Activated T-helper 2 cell treated with anti-CD3 and anti-CD28 coated beads, Interferon-gamma antibody, Interleukin-2, Interleukin-4, amounts not matched to agents 10 μg/mL and 5 μg/mL and 100 μg/mL, durations not matched to agents 14 hours and 24 hours and 36 hours (primary cell): ENCODE data around the gene EPC1. TPM values are rescaled to one million over a fixed set of nuclear protein-coding genes. Genes with fewer than 3 reads are reported as not detected.

Experiments
- DNase-seq: peaks from one replicate; pipeline ENCODE4 v3.0.0; 2021; ENCODE audit warnings: low spot score
- H3K27ac Mint-ChIP-seq: one replicate; pipeline ENCODE4 v1.8.0; 2021; ENCODE audit warnings: mixed read lengths
- H3K27me3 Mint-ChIP-seq: one replicate; pipeline ENCODE4 v1.8.0; 2021; ENCODE audit warnings: low read depth, mixed read lengths
- H3K36me3 Mint-ChIP-seq: one replicate; pipeline ENCODE4 v1.8.0; 2021; ENCODE audit warnings: low read depth, mixed read lengths
- H3K4me1 Mint-ChIP-seq: one replicate; pipeline ENCODE4 v1.8.0; 2021; ENCODE audit warnings: low read depth, mixed read lengths
- H3K4me3 Mint-ChIP-seq: one replicate; pipeline ENCODE4 v1.8.0; 2021; ENCODE audit warnings: low read depth, mild to moderate bottlenecking, moderate library complexity, mixed read lengths
- H3K9me3 Mint-ChIP-seq: one replicate; pipeline ENCODE4 v1.8.0; 2021; ENCODE audit warnings: mixed read lengths
- intact Hi-C: fragments of 100-400 bp; cut with micrococcal nuclease; formaldehyde crosslinking; loops from one replicate; pipeline ENCODE4 v1.15.1; 2023
- total RNA-seq: library from RNA; stranded (reverse); gene quantifications from 2 replicates; pipeline ENCODE4 v1.2.3, GENCODE V29; 2022

EPC1 gene
- total RNA-seq, 1 donor from 2014 or later = 35.3 TPM

- intact Hi-C loops = no loop called here
- H3K4me3 Mint-ChIP-seq = no peak overlapping the region
- H3K4me1 Mint-ChIP-seq = peaks cover 58% of the 10 kb centered on the region
These were observed 20.1 kb downstream of the EPC1 start for GRCh38 chr10:32326680-32327363.

DNA sequence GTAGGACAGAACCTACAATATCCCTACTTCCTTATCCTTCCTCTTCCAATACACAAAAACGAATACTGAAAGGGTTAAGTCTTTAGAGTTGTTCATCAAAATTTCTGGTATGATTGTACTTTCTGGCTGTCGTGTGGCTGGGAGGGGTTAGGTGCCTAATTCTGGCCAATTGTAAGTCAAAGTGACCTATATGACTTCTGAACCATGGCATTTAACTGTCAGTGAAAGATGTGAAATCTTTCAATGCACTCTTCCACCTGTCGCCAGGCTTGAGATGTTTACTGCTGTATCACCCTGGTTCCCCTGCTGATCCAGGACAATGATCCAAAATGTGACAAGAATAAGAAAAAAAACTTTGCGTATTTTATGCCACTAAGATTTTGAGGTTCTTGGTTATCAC, 20.8 kb downstream of the EPC1 start:
- no peaks in the 10 kb centered on the region for H3K9me3 Mint-ChIP-seq
- peaks cover 54% of the 10 kb centered on the region for H3K4me1 Mint-ChIP-seq
- H3K4me3 Mint-ChIP-seq = no peak overlapping the region
- peak overlapping the region; percentile 24 for H3K27ac Mint-ChIP-seq
- intact Hi-C loops = no loop called here
- peaks cover 46% of the 10 kb centered on the region for H3K36me3 Mint-ChIP-seq
- H3K27me3 Mint-ChIP-seq = no peaks in the 10 kb centered on the region
- no peak for DNase-seq

More at GRCh38 chr10:32326680-32327363, 20.1 kb downstream of the EPC1 start:
- peaks cover 39% of the 10 kb centered on the region for H3K36me3 Mint-ChIP-seq
- H3K27me3 Mint-ChIP-seq = no peaks in the 10 kb centered on the region
- no peaks in the 10 kb centered on the region for H3K9me3 Mint-ChIP-seq
- no peak overlapping the region for H3K27ac Mint-ChIP-seq
- no peak for DNase-seq

GRCh38 chr10:32323051-32323450, 23.9 kb downstream of the EPC1 start:
- Mint-ChIP-seq H3K27me3 (no peaks in the 10 kb centered on the region), H3K4me3 (no peak overlapping the region), H3K4me1 (peaks cover 54% of the 10 kb centered on the region), H3K27ac (no peak overlapping the region), H3K36me3 (peaks cover 40% of the 10 kb centered on the region), H3K9me3 (no peaks in the 10 kb centered on the region)
- no peak for DNase-seq
- intact Hi-C loops = no loop called here

GRCh38 chr10:32321016-32321631, 25.8 kb downstream of the EPC1 start:
- H3K36me3 Mint-ChIP-seq = peaks cover 37% of the 10 kb centered on the region
- intact Hi-C loops = no loop called here
- H3K4me1 Mint-ChIP-seq = peaks cover 50% of the 10 kb centered on the region
- H3K9me3 Mint-ChIP-seq = no peaks in the 10 kb centered on the region
- no peak for DNase-seq
- no peaks in the 10 kb centered on the region for H3K27me3 Mint-ChIP-seq
- no peak overlapping the region for H3K4me3 Mint-ChIP-seq
- no peak overlapping the region for H3K27ac Mint-ChIP-seq

- H3K4me3 Mint-ChIP-seq = peak overlapping the region; percentile 13
These were observed 28.5 kb downstream of the EPC1 start for GRCh38 chr10:32318476-32318896.

DNA sequence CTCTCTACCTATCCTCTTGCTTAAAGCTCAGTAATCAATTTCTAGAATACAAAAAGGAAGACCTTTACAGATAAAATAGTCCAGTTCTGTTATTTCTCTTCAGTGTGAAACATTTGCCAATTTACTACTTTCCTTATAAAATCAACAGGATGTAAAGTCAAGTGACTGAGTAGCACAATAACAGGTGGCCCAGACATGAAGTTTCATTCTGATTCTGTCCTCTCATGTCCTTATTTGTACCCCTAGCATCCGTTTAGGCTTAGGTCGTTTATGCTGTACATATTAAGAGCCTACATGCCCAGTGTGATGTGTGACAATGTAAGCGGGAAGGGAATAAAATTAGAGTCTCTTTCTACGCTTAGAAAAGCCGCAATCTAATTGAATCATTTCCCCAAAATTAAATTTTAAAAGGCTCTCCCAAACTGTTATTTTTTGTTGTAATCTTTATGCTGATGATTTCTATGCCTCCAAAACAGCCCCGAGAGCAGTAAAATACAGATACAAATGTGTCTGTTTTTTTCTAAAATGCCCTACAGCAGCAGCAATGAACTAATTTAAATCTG, 29.1 kb downstream of the EPC1 start:
- Mint-ChIP-seq H3K4me1 (peaks cover 58% of the 10 kb centered on the region), H3K27ac (peak overlapping the region; percentile 85), H3K36me3 (peaks cover 49% of the 10 kb centered on the region), H3K4me3 (no peak overlapping the region), H3K27me3 (no peaks in the 10 kb centered on the region), H3K9me3 (no peaks in the 10 kb centered on the region)
- DNase-seq = no peak
- intact Hi-C loops = loop anchor here (1.0 to 2.0 kb wide), 2 partner anchors 14 to 61 kb away; no protein-coding TSS in a partner anchor

More at GRCh38 chr10:32318476-32318896, 28.5 kb downstream of the EPC1 start:
- Mint-ChIP-seq H3K9me3 (no peaks in the 10 kb centered on the region), H3K27ac (peak overlapping the region; percentile 85), H3K4me1 (peaks cover 54% of the 10 kb centered on the region), H3K36me3 (peaks cover 44% of the 10 kb centered on the region), H3K27me3 (no peaks in the 10 kb centered on the region)
- no peak for DNase-seq
- intact Hi-C loops = loop anchor here (1.0 to 2.0 kb wide), 2 partner anchors 14 to 62 kb away; no protein-coding TSS in a partner anchor

DNA sequence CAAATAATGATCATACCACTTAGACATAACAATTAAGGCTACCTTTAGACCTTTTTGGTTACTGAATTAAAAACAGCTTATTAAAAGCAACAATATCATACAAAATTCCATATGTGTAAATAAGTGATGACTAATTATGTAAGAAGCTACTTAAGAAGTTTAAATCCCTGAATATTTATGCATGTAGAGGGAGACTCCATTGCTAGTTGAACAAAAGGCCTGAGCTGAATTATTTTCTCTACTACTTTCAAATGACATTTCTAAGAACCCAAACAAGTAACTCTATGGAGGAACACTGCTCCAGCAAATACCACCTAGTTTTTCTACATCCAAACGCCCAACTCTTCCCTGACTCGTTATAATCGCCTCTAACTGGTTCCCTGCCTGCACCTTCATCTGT, 31.5 kb downstream of the EPC1 start:
- intact Hi-C loops = no loop called here
- Mint-ChIP-seq H3K9me3 (no peaks in the 10 kb centered on the region), H3K4me1 (peaks cover 53% of the 10 kb centered on the region), H3K27ac (peak overlapping the region; percentile 10), H3K36me3 (peaks cover 38% of the 10 kb centered on the region), H3K4me3 (no peak overlapping the region), H3K27me3 (no peaks in the 10 kb centered on the region)
- no peak for DNase-seq

GRCh38 chr10:32314588-32314987, 32.4 kb downstream of the EPC1 start:
- intact Hi-C loops = no loop called here
- H3K27ac Mint-ChIP-seq = no peak overlapping the region
- no peaks in the 10 kb centered on the region for H3K27me3 Mint-ChIP-seq
- no peak for DNase-seq
- no peaks in the 10 kb centered on the region for H3K9me3 Mint-ChIP-seq
- H3K4me3 Mint-ChIP-seq = no peak overlapping the region
- H3K4me1 Mint-ChIP-seq = peaks cover 46% of the 10 kb centered on the region
- peaks cover 35% of the 10 kb centered on the region for H3K36me3 Mint-ChIP-seq

- H3K36me3 Mint-ChIP-seq = peaks cover 51% of the 10 kb centered on the region
- H3K27me3 Mint-ChIP-seq = no peaks in the 10 kb centered on the region
- no peaks in the 10 kb centered on the region for H3K9me3 Mint-ChIP-seq
- DNase-seq = no peak
- H3K27ac Mint-ChIP-seq = no peak overlapping the region
- H3K4me1 Mint-ChIP-seq = peaks cover 28% of the 10 kb centered on the region
- intact Hi-C loops = no loop called here
- no peak overlapping the region for H3K4me3 Mint-ChIP-seq
These were observed 38.8 kb downstream of the EPC1 start for GRCh38 chr10:32308027-32308603.

GRCh38 chr10:32307609-32308008, 39.3 kb downstream of the EPC1 start:
- H3K4me3 Mint-ChIP-seq = no peak overlapping the region
- H3K9me3 Mint-ChIP-seq = no peaks in the 10 kb centered on the region
- intact Hi-C loops = no loop called here
- peaks cover 53% of the 10 kb centered on the region for H3K36me3 Mint-ChIP-seq
- no peaks in the 10 kb centered on the region for H3K27me3 Mint-ChIP-seq
- peaks cover 26% of the 10 kb centered on the region for H3K4me1 Mint-ChIP-seq
- no peak overlapping the region for H3K27ac Mint-ChIP-seq
- DNase-seq = no peak

GRCh38 chr10:32299354-32299980, 47.5 kb downstream of the EPC1 start:
- intact Hi-C loops = no loop called here
- H3K36me3 Mint-ChIP-seq = peaks cover 48% of the 10 kb centered on the region
- peaks cover 27% of the 10 kb centered on the region for H3K4me1 Mint-ChIP-seq
- no peaks in the 10 kb centered on the region for H3K9me3 Mint-ChIP-seq
- H3K4me3 Mint-ChIP-seq = peak overlapping the region; percentile 37
- peak overlapping the region; percentile 79 for H3K27ac Mint-ChIP-seq
- no peak for DNase-seq
- H3K27me3 Mint-ChIP-seq = no peaks in the 10 kb centered on the region

DNA sequence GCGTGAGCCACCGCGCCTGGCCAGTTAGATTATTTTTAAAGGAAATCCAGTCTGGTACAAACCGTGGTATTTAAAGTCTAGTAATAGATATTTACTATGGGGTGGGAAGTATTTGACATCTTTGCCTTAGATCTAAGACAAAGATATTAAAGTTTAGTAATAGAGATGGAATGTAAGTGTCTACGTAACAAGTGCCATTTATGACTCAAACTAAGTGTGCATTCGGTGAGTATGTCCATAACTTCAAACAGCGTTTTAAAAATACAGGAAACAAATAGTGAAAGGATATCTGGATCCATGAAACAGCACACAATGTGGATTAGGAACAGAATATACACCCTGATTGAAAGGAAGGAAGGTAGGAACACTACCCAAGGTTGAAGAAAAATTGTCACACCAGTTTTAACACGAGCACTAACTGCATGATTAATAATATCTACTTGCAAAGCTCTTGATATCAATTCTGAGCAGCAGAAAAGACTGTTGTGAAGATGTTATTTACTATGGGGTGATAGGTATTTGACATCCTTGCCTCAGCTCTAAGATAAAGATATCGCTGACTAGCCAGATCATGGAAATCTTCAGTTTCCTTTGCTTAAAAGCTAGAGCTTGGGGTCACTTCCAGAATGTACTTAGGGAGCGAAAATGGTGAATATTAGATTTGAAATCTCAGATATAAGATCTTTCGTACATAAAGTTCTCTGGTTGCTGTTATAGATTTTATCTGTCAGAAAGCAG, 48.7 kb downstream of the EPC1 start:
- Mint-ChIP-seq H3K9me3 (no peaks in the 10 kb centered on the region), H3K36me3 (peaks cover 36% of the 10 kb centered on the region), H3K4me3 (peak overlapping the region; percentile 0), H3K27ac (peak overlapping the region; percentile 27), H3K27me3 (no peaks in the 10 kb centered on the region), H3K4me1 (peaks cover 27% of the 10 kb centered on the region)
- intact Hi-C loops = no loop called here
- DNase-seq = no peak
